SU-DHL-6 (cell line): ENCODE results near the gene NPTXR.

Source experiments
- H2AFZ ChIP-seq: fragments of 200-600 bp; sonication (generic); 2 replicates; pipeline ENCODE4 v1.6.1; 2014; ENCODE audit warnings: low read depth, mild to moderate bottlenecking, moderate library complexity, mixed read lengths, antibody characterized with exemption, low read length; ENCODE audit not compliant: severe bottlenecking
- H3F3A ChIP-seq: fragments of 200-600 bp; shearing (Covaris generic); 2 replicates; pipeline ENCODE4 v1.6.0; 2016; ENCODE audit warnings: antibody characterized with exemption, mild to moderate bottlenecking; ENCODE audit not compliant: insufficient read depth
- H3K27ac ChIP-seq: fragments of 200-600 bp; sonication (generic); 2 replicates; pipeline ENCODE4 v1.5.1; 2016; ENCODE audit warnings: low read depth, mild to moderate bottlenecking, low read length, moderate library complexity, mixed read lengths
- H3K27me3 ChIP-seq: fragments of 200-600 bp; sonication (generic), shearing (Covaris generic); 2 replicates; pipeline ENCODE4 v1.6.0; 2014; ENCODE audit warnings: mild to moderate bottlenecking, low read length
- H3K36me3 ChIP-seq: fragments of 200-600 bp; sonication (generic); 2 replicates; pipeline ENCODE4 v1.6.1; 2014; ENCODE audit warnings: mild to moderate bottlenecking, low read length, mixed read lengths
- H3K4me2 ChIP-seq: fragments of 300-600, 200-600 bp; shearing (Covaris generic), sonication (generic); 2 replicates; pipeline ENCODE4 v1.6.0; 2014; ENCODE audit warnings: low read length, low read depth, mild to moderate bottlenecking; ENCODE audit not compliant: poor library complexity, severe bottlenecking
- H3K4me3 ChIP-seq: fragments of 200-600 bp; sonication (generic); 2 replicates; pipeline ENCODE4 v1.5.1; 2014; ENCODE audit warnings: antibody characterized with exemption, low read length, mild to moderate bottlenecking, mixed read lengths; ENCODE audit not compliant: insufficient read depth, poor library complexity, severe bottlenecking
- H3K79me2 ChIP-seq: fragments of 200-600 bp; sonication (generic); 2 replicates; pipeline ENCODE4 v1.6.1; 2014; ENCODE audit warnings: mild to moderate bottlenecking, low read length, moderate library complexity; ENCODE audit not compliant: insufficient read depth
- H3K9ac ChIP-seq: fragments of 200-600 bp; sonication (generic); 2 replicates; pipeline ENCODE4 v1.7.0; 2014; ENCODE audit warnings: mild to moderate bottlenecking, low read length
- H3K9me2 ChIP-seq: fragments of 200-600 bp; sonication (generic); replicated peaks from 2 replicates; pipeline ENCODE4 v1.6.1; 2014; ENCODE audit warnings: low read length; ENCODE audit not compliant: insufficient read depth
- H3K9me3 ChIP-seq: fragments of 200-600 bp; sonication (generic); 2 replicates; pipeline ENCODE4 v1.6.1; 2014; ENCODE audit warnings: low read length, mixed read lengths; ENCODE audit not compliant: insufficient read depth
- H4K20me1 ChIP-seq: fragments of 200-600 bp; sonication (generic); 2 replicates; pipeline ENCODE4 v1.6.1; 2014; ENCODE audit warnings: low read depth, mild to moderate bottlenecking, antibody characterized with exemption, low read length, moderate library complexity, mixed read lengths
- CTCF ChIP-seq: fragments of 200-600 bp; sonication (generic); IDR thresholded peaks from one replicate; pipeline ENCODE4 v1.5.1; 2017; ENCODE audit warnings: antibody characterized with exemption, mild to moderate bottlenecking, low read length, moderate library complexity; ENCODE audit not compliant: insufficient read depth, poor library complexity, severe bottlenecking
- EZH2phosphoT487 ChIP-seq: fragments of 200-600 bp; sonication (generic), shearing (Covaris generic); conservative IDR thresholded peaks from 2 replicates; pipeline ENCODE4 v1.6.1; 2018; ENCODE audit warnings: mild to moderate bottlenecking, antibody characterized with exemption, low read length, moderate library complexity, mixed read lengths

The NPTXR gene

DNA sequence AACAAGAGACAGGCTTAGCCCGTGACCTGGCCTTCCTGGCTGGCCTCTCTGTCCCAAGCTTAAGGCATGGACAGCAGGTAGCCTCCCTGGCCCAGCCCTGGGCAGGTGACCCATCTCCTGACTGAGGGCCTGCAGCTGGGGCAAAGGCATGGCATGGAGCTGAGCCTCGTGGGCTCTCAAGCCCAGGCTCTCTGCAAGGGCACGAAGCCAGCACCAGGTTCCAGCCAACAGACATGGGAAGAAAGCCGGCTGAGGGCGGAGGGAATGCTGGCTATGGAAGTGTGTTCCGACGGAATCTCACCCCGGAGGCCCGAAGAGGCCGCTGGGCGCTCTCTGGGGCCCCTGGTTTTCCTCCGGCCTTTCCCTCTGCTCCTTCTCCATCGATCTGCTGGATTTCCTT, 62.8 kb downstream of the NPTXR start:
- TF ChIP-seq EZH2phosphoT487: no peak
- TF ChIP-seq CTCF: no peak
- Histone ChIP-seq H3K27me3 (no peaks in the 10 kb centered on the region), H3K4me2 (no peak overlapping the region), H3K79me2 (no peaks in the 10 kb centered on the region), H3K4me3 (no peak overlapping the region), H3K9me3 (no peaks in the 10 kb centered on the region), H3K9ac (no peak overlapping the region), H3F3A (no peaks in the 10 kb centered on the region), H4K20me1 (no peaks in the 10 kb centered on the region), H2AFZ (no peak overlapping the region), H3K27ac (no peak overlapping the region), H3K36me3 (no peaks in the 10 kb centered on the region), H3K9me2 (no peaks in the 10 kb centered on the region)

GRCh38 chr22:38777087-38777671, 66.6 kb downstream of the NPTXR start:
- Histone ChIP-seq H3K9ac (no peak overlapping the region), H3K4me3 (no peak overlapping the region), H3K9me3 (no peaks in the 10 kb centered on the region), H3F3A (no peaks in the 10 kb centered on the region), H4K20me1 (no peaks in the 10 kb centered on the region), H3K9me2 (no peaks in the 10 kb centered on the region), H3K4me2 (no peak overlapping the region), H2AFZ (no peak overlapping the region), H3K27ac (no peak overlapping the region), H3K79me2 (no peaks in the 10 kb centered on the region), H3K27me3 (no peaks in the 10 kb centered on the region), H3K36me3 (no peaks in the 10 kb centered on the region)
- TF ChIP-seq CTCF (no peak), EZH2phosphoT487 (no peak)

- no peaks in the 10 kb centered on the region for H4K20me1 ChIP-seq
- no peaks in the 10 kb centered on the region for H3K79me2 ChIP-seq
- no peak overlapping the region for H3K4me2 ChIP-seq
- no peaks in the 10 kb centered on the region for H3K9me2 ChIP-seq
- no peaks in the 10 kb centered on the region for H3K9me3 ChIP-seq
- no peaks in the 10 kb centered on the region for H3F3A ChIP-seq
- no peaks in the 10 kb centered on the region for H3K36me3 ChIP-seq
- H2AFZ ChIP-seq: no peak overlapping the region
- no peaks in the 10 kb centered on the region for H3K27me3 ChIP-seq
- no peak overlapping the region for H3K4me3 ChIP-seq
- no peak for TF ChIP-seq EZH2phosphoT487
- no peak for TF ChIP-seq CTCF
- no peak overlapping the region for H3K27ac ChIP-seq
- no peak overlapping the region for H3K9ac ChIP-seq
Observed at GRCh38 chr22:38776086-38776485, 67.7 kb downstream of the NPTXR start.
